H1 (cell line): ENCODE data around the gene FKRP. TPM values are rescaled to one million over a fixed set of nuclear protein-coding genes. Genes with fewer than 3 reads are reported as not detected.

Experiments
- CHD7 ChIP-seq: fragments of 300-600 bp; sonication (generic); IDR thresholded peaks from 2 replicates; pipeline ENCODE4 v1.7.1; 2012; ENCODE audit warnings: low read length, moderate library complexity, mild to moderate bottlenecking, inconsistent platforms; ENCODE audit not compliant: insufficient replicate concordance
- EGR1 ChIP-seq: IDR thresholded peaks from 2 replicates; pipeline ENCODE4 v1.6.1; 2011; ENCODE audit warnings: low read depth, low read length, borderline replicate concordance
- EZH2 ChIP-seq: fragments of 200-600 bp; sonication (generic); IDR thresholded peaks from 2 replicates; pipeline ENCODE4 v1.7.1; 2012; ENCODE audit warnings: low read depth, mild to moderate bottlenecking, moderate library complexity, low read length, inconsistent platforms; ENCODE audit not compliant: severe bottlenecking
- GTF2F1 ChIP-seq: IDR thresholded peaks from 2 replicates; pipeline ENCODE4 v1.6.1; 2012; ENCODE audit warnings: low read depth, low read length, improper control_type of control experiment, borderline replicate concordance
- ZNF274 ChIP-seq: IDR thresholded peaks from 2 replicates; pipeline ENCODE4 v1.7.0; 2012; ENCODE audit warnings: low read length, borderline replicate concordance; ENCODE audit errors: extremely low read depth
- polyA plus RNA-seq, 7 experiments: library from polyadenylated mRNA; depleted of rRNA in 3 of 7; stranded (reverse) in 5 of 7; unstranded in 2 of 7; fragments of >200 nt in 5 of 7; fragments of 200-250 nt in 2 of 7; gene quantifications; 1 replicate in 5 of 7; 2 replicates in 1 of 7; 4 replicates in 1 of 7; pipeline versions ENCODE4 v1.2.1 to v1.2.3, GENCODE V29; 2011 to 2013; ENCODE audit warnings: missing spikeins in 2 of 7, mixed read lengths in 2 of 7
- total RNA-seq: library from RNA; stranded (reverse); fragmentation: NEBNext Ultra II Directional; extraction: Animal tissue kit (Norgen Biotek cat#: 25700); gene quantifications from 2 replicates; pipeline ENCODE4 v1.2.1, GENCODE V29; 2021

Gene FKRP
- total and polyA plus RNA-seq, 2 of the 8 experiments (the other 6 are each of a cell fraction or from before 2014, with no cell fraction given), result 17.1 to 24.4 TPM

- no peak for TF ChIP-seq CHD7
- TF ChIP-seq ZNF274, result no peak
- TF ChIP-seq GTF2F1, result no peak
- no peak for TF ChIP-seq EZH2
- TF ChIP-seq EGR1, result no peak
These were observed 9.4 kb downstream of the FKRP start (continued) for GRCh38 chr19:46755077-46755852.
